GM23338 (cell line): Measurements from ENCODE around the gene CEP85. TPM values are rescaled to one million over a fixed set of nuclear protein-coding genes. Genes with fewer than 3 reads are reported as not detected.

ENCODE experiments used
- CREB1 ChIP-seq: fragments of 250-450 bp; sonication (Bioruptor Pico); IDR thresholded peaks from 2 replicates; pipeline ENCODE4 v1.5.0; 2020; ENCODE audit warnings: low read depth, mild to moderate bottlenecking, moderate library complexity
- EZH2phosphoT487 ChIP-seq: fragments of 200-600 bp; sonication (generic); IDR thresholded peaks from one replicate; pipeline ENCODE4 v1.8.1; 2018; ENCODE audit warnings: antibody characterized with exemption; ENCODE audit not compliant: unreplicated experiment
- JUNB ChIP-seq: IDR thresholded peaks from one replicate; pipeline ENCODE4 v1.6.1; 2016; ENCODE audit warnings: antibody characterized with exemption; ENCODE audit not compliant: unreplicated experiment
- POLR2AphosphoS5 ChIP-seq: IDR thresholded peaks from 2 replicates; pipeline ENCODE4 v1.6.1; 2016; ENCODE audit warnings: antibody characterized with exemption, low read depth
- ZNF331 ChIP-seq: fragments of 250-450 bp; sonication (Bioruptor Pico); IDR thresholded peaks from 2 replicates; pipeline ENCODE4 v1.5.0; 2020; ENCODE audit warnings: low read depth, mild to moderate bottlenecking, moderate library complexity
- polyA plus RNA-seq: library from polyadenylated mRNA; unstranded; fragments of >200 nt; fragmentation: Nextera tagmentation; extraction: Ambion mirVana; gene quantifications from 2 replicates; pipeline ENCODE4 v1.2.1, GENCODE V29; 2016
- total RNA-seq: library from RNA; depleted of rRNA; stranded (reverse); fragments of >200 nt; shearing (Covaris generic); gene quantifications from 2 replicates; pipeline ENCODE4 v1.2.3, GENCODE V29; 2014
- TF ChIP-seq, protein P1 (sequence below): fragments of 250-450 bp; sonication (Bioruptor Pico); IDR thresholded peaks from 2 replicates; pipeline ENCODE4 v1.5.0; 2020; ENCODE audit warnings: mild to moderate bottlenecking, moderate library complexity
- TF ChIP-seq, protein P2 (sequence below): IDR thresholded peaks from 2 replicates; pipeline ENCODE4 v1.6.1; 2016; ENCODE audit warnings: antibody characterized with exemption
- TF ChIP-seq, protein P3 (sequence below), 2 experiments: fragments of 200-600 bp in 1 of 2; sonication (generic) in 1 of 2; conservative IDR thresholded peaks; 2 replicates each; pipeline versions ENCODE4 v1.5.1 to v1.6.1; 2016 to 2017; ENCODE audit warnings: antibody characterized with exemption in 2 of 2, low read depth in 2 of 2, mild to moderate bottlenecking in 2 of 2, moderate library complexity in 1 of 2

CEP85 gene
- total and polyA plus RNA-seq, 2 experiments from 2014 or later = 12.8 to 36.8 TPM

DNA sequence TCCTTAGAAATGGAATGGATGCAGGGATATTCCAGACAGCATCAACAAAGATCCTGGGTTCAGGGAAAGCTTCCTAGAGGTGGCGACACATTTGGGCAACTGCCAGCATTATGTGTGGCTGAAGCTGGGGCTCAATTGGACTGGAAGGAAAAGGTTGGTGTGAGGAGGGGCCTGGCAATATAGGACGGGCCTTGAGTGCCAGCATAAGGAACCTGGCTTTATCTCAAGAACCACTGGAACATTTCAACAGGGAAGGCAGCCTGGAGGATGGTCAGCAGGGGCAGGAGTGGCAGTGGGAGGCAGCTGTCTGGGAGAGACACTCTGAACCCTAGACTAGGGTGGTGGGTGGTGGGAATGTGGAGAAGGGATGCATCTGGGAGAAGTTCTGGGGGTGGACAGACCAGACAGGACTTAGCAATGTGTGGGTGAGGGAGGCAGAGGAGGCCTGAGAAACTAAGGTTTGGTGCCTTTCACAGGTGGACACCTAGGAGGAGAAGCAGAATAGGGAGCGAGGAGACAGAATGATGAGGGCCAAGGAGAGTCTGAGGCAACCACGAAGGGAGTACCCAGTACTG, 49.4 kb downstream of the CEP85 start (continued):
- TF ChIP-seq, protein P1, sequence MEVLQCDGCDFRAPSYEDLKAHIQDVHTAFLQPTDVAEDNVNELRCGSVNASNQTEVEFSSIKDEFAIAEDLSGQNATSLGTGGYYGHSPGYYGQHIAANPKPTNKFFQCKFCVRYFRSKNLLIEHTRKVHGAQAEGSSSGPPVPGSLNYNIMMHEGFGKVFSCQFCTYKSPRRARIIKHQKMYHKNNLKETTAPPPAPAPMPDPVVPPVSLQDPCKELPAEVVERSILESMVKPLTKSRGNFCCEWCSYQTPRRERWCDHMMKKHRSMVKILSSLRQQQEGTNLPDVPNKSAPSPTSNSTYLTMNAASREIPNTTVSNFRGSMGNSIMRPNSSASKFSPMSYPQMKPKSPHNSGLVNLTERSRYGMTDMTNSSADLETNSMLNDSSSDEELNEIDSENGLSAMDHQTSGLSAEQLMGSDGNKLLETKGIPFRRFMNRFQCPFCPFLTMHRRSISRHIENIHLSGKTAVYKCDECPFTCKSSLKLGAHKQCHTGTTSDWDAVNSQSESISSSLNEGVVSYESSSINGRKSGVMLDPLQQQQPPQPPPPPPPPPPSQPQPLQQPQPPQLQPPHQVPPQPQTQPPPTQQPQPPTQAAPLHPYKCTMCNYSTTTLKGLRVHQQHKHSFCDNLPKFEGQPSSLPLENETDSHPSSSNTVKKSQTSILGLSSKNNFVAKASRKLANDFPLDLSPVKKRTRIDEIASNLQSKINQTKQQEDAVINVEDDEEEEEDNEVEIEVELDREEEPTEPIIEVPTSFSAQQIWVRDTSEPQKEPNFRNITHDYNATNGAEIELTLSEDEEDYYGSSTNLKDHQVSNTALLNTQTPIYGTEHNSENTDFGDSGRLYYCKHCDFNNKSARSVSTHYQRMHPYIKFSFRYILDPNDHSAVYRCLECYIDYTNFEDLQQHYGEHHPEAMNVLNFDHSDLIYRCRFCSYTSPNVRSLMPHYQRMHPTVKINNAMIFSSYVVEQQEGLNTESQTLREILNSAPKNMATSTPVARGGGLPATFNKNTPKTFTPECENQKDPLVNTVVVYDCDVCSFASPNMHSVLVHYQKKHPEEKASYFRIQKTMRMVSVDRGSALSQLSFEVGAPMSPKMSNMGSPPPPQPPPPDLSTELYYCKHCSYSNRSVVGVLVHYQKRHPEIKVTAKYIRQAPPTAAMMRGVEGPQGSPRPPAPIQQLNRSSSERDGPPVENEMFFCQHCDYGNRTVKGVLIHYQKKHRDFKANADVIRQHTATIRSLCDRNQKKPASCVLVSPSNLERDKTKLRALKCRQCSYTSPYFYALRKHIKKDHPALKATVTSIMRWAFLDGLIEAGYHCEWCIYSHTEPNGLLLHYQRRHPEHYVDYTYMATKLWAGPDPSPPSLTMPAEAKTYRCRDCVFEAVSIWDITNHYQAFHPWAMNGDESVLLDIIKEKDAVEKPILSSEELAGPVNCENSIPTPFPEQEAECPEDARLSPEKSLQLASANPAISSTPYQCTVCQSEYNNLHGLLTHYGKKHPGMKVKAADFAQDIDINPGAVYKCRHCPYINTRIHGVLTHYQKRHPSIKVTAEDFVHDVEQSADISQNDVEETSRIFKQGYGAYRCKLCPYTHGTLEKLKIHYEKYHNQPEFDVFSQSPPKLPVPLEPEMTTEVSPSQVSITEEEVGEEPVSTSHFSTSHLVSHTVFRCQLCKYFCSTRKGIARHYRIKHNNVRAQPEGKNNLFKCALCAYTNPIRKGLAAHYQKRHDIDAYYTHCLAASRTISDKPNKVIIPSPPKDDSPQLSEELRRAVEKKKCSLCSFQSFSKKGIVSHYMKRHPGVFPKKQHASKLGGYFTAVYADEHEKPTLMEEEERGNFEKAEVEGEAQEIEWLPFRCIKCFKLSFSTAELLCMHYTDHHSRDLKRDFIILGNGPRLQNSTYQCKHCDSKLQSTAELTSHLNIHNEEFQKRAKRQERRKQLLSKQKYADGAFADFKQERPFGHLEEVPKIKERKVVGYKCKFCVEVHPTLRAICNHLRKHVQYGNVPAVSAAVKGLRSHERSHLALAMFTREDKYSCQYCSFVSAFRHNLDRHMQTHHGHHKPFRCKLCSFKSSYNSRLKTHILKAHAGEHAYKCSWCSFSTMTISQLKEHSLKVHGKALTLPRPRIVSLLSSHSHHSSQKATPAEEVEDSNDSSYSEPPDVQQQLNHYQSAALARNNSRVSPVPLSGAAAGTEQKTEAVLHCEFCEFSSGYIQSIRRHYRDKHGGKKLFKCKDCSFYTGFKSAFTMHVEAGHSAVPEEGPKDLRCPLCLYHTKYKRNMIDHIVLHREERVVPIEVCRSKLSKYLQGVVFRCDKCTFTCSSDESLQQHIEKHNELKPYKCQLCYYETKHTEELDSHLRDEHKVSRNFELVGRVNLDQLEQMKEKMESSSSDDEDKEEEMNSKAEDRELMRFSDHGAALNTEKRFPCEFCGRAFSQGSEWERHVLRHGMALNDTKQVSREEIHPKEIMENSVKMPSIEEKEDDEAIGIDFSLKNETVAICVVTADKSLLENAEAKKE (CRISPR knock-in tag) = no peak
- no peak for TF ChIP-seq CREB1 (CRISPR knock-in tag)
- TF ChIP-seq ZNF331 (CRISPR knock-in tag) = no peak
- TF ChIP-seq, protein P2, sequence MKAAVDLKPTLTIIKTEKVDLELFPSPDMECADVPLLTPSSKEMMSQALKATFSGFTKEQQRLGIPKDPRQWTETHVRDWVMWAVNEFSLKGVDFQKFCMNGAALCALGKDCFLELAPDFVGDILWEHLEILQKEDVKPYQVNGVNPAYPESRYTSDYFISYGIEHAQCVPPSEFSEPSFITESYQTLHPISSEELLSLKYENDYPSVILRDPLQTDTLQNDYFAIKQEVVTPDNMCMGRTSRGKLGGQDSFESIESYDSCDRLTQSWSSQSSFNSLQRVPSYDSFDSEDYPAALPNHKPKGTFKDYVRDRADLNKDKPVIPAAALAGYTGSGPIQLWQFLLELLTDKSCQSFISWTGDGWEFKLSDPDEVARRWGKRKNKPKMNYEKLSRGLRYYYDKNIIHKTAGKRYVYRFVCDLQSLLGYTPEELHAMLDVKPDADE = no peak
- TF ChIP-seq POLR2AphosphoS5 = no peak
- TF ChIP-seq JUNB = no peak
- no peak for TF ChIP-seq EZH2phosphoT487
- TF ChIP-seq, protein P3, sequence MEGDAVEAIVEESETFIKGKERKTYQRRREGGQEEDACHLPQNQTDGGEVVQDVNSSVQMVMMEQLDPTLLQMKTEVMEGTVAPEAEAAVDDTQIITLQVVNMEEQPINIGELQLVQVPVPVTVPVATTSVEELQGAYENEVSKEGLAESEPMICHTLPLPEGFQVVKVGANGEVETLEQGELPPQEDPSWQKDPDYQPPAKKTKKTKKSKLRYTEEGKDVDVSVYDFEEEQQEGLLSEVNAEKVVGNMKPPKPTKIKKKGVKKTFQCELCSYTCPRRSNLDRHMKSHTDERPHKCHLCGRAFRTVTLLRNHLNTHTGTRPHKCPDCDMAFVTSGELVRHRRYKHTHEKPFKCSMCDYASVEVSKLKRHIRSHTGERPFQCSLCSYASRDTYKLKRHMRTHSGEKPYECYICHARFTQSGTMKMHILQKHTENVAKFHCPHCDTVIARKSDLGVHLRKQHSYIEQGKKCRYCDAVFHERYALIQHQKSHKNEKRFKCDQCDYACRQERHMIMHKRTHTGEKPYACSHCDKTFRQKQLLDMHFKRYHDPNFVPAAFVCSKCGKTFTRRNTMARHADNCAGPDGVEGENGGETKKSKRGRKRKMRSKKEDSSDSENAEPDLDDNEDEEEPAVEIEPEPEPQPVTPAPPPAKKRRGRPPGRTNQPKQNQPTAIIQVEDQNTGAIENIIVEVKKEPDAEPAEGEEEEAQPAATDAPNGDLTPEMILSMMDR (conservative IDR thresholded peaks at IDR 0.05; ENCODE audit: low read depth in 2 of 2) = no peak
